Inferior parietal cortex (tissue), 1 donor: ENCODE data around the gene ICE2.
"Not testable (repeated sequence)": the region's sequence is repeated elsewhere in the genome, so short reads cannot be mapped to it uniquely, and the experiment has no call there.

Source experiments
- DNase-seq: peaks from one replicate; pipeline ENCODE4 v3.0.0-alpha.2; 2016; ENCODE audit errors: extremely low spot score

Gene ICE2

DNA sequence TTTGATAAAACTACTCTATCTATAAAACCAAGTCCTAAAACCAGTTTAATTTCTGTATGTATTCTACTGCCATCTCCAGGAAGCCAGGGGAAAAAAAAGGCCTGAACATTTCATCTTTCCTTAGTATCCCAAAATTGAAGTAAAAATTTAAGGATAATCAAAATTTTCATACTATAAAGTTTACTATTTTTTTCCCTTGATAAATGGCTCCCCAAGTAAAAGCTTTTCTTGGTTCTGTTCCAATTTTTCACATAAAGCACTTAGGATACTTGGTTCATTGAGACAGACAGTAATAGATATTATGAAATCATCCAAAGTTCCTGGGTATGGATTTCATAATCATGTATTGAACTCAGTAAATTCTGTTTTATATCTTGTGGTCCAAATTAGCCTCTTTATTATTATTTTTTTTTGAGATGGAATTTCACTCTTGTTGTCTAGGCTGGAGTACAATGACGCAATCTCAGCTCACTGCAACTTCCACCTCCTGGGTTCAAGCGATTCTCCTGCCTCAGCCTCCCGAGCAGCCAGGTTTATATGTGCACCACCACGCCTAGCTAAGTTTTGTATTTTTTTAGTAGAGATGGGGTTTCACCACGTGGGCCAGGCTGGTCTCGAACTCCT, 34.5 kb downstream of the ICE2 start:
- peak; percentile 21 for DNase-seq

DNA sequence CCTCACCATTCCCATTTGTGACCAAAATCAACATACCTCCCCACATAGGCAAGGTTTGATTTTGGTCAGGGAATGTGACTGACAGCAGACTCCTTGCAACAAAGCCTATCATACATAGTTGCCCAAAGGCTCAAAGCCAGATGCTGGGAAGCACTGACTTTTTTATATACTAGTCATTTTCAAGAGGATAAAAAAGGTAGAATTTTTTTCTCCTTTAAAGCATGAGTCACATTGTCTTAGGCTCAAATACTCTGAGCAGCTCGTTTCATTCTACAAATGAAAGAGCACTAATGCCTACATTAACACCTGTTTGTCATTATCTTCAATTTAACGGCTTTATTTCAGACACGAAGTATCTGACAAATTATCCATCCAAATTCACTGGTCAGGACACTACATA, 36.2 kb downstream of the ICE2 start:
- no peak for DNase-seq

DNA sequence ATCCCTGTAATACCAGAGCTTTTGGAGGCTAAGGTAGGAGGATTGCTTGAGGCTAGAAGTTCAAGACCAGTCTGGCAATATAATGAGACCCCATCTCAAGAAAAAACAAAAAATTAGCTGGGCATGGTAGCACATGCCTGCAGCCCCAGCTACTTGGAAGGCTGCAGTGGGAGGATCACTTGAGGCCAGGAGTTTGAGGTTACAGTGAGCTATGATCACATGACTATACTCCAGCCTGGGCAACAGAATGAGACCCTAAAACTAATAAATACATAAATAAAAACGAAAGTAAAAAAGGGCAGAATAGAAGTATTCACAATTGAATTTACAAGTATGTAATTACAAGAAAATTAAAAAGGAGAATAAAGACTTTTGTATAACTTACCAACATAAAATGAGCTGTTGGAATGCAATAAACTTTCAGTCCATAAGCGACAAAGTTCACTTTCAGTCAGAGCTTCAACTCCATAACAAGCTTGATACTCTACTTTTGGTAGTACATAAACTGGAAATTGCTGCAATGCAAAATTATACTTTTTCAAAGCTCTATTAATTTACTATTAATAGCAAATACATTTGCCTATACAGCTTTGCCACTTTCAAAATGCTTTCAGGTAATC, 36.8 kb downstream of the ICE2 start:
- DNase-seq, result no peak

DNA sequence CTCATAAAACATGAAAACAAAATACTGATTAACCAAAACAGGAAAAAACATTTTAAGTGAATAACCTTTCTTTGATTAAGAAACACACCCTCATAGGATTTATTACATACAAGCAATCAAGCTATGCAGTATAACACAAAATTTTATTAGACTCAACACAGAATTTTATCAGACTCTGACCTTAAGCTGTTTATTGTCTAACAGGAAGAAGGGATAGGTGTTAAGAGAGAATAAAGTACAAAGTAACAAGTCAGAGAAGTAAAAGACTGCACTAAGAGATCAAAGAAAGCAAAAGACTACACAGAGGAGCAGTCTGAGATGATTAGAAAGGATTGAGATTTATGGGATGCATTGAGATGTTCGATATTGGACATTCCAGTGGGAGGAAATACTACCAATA, 37.6 kb downstream of the ICE2 start:
- no peak for DNase-seq

DNA sequence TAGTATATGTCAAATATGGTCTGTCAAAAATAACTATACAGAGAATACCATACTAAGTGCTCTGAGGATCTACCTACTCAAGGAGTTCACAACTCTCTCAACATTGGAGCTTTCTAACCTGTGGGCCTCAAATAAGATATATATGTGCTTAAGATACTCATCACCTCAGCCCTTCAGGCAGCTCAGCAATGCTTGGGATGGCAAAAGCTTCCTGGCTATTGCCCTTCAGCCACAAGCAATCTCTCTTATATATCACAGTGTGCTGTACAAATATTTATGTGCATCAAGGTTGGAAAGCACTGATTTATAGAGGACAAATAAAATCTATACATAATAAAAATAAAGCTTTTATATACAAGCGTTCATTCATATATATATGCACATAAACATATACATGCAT, 40.3 kb downstream of the ICE2 start:
- no peak for DNase-seq

DNA sequence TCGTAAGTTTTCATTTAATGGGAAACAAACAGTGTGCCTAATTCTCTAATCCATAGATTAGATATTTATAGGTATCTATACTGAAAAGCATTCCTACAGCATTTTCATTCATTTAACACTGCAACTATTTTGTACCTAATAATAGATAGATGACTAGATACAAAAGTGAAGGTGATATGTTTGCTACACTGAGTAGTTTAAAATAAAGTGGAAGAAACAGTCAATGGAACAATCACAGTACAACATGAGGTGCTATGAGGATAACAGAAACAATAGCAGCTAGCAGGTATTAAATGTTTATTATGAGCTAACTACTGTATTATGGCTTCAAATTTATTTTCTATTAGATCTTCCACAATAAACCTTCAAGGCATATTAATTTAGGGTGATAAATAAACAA, 50.0 kb downstream of the ICE2 start:
- DNase-seq, result no peak

DNA sequence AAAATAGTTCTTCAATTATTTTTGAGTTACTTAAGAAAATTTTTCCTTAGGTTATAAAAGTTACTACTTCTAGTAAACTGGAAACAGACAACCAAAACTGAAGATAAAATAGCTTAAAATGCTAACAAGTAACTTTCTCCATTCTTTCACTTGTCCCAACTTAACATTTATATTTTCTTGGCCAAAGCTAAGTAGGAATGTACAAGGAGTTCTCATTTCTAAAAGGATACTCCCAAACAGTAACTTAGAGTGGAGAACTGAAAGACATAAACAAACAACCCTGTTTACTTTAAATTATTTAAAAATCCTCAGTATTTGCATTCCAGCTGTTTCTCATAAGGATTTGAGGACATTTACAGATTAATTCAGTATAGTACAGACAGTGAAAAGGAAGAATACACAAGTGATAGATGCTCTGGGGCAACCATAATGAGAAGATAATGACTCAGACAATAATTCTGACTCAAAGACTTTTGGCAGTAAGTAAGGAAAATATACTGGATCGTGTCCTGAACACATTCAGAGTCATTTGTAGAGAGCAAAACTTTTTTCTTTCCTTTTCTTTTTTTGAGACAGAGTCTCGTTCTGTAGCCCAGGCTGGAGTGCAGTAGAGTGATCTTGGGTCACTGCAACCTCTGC, 52.0 kb downstream of the ICE2 start:
- DNase-seq, result no peak

DNA sequence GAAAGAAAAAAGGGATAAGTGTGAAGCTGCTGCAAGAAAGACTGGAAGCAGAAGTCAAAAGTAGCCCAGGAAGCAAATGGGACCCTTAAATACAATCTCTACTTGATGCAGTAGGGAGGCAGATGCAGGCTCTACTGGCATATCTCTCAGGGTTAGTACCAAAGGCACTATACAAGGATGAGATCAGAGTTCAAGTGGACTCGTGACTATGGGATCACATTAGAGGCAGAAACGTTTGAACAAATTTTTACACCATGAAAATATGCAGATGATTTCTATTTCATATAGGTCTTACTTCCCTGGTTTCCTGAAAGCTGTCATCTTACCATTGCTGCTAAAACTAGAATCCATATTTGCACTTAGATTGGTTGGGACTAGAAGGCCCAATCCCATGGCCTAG, 53.5 kb downstream of the ICE2 start:
- no peak for DNase-seq

DNA sequence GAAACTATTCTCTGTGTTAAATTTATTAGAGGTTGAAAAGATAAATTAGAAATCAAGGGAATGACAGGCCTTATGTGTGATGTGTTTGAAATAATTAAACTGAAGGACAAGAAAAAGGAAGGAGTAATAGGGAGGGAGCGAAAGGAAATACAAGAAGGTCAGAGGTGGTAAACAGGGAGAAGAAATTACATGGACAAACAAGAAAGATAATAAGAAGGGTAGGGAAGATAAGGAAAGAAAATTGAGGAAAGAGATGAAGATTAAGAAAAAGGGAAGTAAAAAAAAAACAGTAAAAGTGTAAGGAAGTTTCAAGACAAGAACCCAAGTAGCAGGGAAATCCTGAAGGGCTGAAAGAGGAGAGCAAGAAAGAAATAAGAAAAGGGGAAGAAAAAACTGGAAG, 54.9 kb downstream of the ICE2 start:
- DNase-seq, result no peak

DNA sequence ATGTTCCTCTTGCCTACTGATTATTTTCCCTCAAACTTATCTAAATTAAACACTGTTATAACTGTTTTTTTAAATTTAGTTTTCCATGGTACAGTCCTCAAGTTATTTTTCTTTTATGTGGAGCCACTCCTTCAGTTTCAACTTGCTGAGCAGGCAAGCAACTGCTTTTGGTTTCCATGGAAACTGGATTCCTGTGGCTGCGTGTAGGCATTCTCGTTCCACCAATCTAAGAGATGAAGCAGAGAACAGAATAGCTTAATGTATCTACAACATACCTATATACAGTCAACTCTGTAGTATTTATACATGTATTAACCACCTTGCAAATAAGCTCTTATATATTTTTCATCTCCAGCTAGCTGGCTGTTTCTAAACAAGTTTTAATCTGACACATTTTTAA, 55.4 kb downstream of the ICE2 start:
- peak; percentile 49 for DNase-seq

DNA sequence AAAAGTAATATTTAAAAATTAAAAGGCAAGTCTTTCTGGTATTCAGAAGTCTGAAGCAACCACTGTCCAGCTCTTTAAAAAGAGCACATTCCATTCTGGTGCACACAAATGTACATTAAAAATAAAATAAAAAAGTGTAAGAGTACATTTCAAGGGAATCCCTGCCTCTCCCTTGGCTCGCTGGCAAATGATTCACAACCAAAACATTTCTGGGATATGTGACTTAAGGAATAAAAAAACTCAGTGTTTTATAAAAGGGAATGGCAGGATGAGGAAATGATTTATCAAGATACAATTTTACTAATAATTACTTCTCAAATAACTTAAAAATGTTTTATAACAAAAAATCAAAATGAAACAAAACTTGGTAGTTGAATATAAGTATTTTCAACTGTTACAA, 57.4 kb downstream of the ICE2 start:
- no peak for DNase-seq

DNA sequence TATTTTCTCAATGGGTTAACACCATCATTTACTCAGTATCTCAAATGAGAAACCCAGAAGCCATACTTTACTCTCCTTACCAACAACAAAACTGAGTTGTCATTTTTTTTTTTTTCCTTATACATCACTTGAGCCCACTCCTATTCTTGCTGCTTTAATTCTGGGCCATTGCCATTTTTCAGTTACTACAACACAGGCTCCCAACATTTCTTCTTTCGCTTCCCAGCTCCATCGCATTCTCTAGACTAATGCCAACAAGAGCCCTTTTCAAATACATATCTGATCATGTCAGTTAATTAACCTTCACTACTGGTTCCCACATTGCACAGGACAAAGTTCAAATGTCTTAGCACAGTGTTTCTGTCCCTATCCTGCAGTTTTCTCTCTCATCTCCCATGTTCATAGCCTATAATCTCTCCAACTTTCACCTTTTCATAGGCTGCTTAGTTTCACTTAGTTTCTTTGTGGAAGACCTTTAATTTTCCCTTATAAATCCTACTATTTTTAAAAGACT, 58.7 kb downstream of the ICE2 start:
- DNase-seq, result no peak

DNA sequence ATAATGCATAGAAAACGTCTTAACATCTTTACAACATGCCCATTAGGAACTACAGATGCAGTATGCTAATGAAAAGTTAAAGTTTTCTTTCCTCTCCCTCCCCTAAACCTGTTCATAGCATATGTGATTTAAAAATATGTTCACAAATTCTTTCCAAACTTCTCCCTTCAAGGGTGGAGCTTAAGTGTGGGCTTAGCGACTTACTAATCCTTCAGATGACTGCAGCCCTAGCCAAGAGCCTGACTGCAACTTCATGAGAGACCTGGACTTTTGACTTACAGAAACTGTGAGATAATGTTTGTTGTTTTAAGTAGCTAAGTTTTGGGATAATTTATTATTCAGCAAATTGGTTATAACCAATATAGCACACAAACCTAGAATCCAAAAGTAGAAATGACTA, 59.2 kb downstream of the ICE2 start:
- DNase-seq, result no peak

DNA sequence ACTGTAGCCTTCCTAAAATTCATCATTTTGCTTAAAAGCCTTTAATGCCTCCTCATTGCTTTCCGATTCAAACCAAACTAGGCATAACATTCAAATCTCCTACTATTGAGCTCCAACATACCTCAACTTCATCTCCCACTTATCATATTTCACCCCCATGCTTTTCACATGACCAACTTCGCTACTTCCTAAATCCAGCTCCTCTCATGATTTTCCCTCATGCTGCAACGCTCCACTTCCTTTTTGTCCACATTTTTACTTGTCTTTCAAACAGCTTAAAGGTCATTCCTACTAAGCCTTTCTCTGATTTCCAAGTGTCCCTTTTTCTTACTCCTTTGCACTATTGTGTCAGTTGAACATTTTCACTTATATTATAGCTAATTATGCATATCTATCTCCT, 60.8 kb downstream of the ICE2 start:
- no peak for DNase-seq

DNA sequence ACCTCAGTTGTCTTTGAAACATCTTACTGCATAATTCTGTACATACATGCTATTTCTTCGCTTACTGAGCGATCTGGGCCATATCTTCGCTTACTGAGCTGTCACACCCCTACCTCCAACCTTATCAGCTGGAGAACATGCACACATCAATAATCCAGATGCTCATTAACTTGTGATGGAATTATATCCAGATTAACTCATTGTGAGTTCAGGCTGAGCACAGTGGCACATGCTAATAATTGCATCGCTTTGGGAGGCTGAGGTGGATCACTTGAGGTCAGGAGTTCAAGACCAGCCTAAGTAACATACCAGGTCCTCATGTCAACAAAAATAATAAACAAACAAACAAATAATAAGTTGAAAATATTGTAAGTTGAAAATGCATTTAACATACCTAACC, 61.8 kb downstream of the ICE2 start:
- DNase-seq, result no peak

DNA sequence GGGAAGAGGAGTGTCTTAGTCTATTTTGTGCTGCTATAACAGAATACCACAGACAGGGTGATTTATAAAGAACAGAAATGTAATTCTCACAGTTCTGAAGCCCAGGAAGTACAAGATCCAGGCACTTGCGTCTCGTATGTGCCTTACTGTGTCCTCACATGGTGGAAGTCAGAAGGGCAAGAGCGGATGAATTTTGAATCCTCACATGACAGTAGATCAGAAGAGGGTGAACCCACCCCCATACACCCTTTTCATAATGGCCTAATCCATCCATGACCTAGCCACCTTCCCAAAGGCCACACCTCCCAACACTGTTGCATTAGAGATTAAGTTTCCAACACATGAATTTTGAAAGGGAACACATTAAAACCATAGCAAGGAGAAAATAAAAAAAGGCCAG, 62.5 kb downstream of the ICE2 start:
- DNase-seq, result no peak

DNA sequence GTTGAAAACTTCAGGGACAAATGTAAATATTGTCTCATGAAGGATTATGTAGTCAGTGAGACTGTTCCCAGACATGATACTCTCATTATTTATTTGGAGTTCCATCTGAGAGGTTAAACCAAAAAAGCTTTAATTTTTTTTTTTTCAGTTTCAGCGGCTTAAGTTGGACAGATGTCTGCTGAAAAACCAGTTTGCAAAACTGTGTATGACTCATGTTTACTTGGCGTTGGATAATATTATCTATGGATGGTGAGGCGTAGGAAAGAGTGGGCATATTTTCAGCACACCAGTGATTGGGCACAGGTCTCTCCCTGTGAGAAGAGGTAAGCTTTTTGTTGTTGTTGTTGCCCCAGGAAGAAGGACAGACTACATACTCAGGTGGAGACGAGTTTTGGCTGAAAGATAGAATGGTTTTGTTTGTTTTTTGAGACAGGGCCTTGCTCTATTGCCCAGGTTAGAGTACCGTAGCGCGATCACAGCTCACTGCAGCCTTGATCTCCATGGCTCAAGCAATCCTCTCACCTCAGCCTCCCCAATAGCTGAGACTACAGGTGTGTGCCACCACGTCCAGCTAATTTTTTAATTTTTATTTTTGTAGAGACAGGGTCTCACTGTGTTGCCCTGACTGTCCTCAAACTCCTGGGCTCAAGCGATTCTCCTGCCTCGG, 64.8 kb downstream of the ICE2 start:
- DNase-seq, result no peak

DNA sequence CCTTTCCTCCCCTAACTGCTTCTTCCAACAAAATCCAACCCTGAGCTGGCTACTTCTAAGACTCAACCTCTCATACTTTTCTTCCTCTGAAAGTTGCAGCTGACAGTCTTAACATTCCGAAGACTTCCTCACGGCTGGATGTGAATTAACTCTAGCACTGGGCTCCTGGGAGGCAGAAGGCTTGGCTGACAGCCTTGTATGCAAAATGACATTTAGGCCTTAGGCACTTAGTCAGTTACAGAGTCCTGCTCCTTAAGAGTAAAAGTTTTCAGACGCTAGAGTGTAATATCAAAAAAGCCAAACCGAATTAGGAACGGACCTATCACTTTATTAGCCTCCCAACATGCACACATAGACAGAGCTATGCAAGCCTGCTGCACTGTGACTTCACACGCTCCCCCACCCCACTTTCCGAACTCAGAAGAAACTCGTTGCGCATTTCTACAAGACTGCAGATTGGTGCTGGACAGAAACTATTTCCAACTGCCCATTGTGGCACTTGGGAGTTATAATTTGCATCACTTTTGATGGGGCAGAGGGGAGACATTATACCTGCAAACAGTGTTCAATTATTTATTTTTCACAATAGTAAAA, 65.6 kb downstream of the ICE2 start:
- DNase-seq, result no peak

DNA sequence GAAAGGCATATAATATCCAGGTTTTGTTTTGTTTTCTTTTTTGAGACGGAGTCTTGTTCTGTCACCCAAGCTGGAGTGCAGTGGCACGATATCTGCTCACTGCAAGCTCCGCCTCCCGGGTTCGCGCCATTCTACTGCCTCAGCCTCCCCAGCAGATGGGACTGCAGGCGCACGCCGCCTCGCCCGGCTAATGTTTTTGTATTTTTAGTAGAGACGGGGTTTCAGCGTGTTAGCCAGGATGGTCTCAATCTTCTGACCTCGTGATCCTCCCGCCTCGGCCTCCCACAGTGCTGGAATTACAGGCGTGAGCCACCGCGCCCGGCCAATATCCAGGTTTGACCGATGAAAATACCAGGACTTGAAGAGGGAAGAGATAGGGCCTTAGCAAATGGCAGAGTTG, 66.1 kb downstream of the ICE2 start:
- not testable (repeated sequence) for DNase-seq

DNA sequence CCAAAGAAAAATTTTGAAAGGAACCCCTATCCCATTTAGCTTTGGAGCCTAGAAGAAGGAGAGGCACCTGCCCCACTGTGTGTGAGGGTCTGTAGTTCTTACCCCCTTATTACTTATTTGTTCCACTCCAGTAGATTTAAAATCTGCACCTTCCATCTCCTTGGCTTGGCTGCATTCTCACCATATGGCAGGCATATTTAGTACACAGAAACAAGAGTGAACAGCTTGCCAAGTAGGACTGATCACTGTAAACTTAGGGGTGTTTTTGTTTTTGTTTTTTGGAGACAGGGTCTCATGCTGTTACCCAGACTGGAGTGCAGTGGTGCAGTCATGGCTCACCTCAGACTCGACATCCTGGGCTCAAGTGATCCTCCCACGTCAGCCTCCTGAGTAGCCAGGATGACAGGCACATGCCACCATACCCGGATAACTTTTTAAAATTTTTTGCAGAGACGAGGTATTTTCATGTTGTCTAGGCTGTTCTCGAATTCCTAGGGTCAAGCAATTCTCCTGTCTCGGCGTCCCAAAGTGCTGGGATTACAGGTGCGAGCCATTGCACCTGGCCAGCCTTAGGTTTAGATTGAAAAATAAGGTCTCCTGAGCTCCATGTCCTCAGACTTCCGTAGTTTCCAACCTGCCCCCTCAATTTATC, 67.0 kb downstream of the ICE2 start:
- DNase-seq, result no peak

DNA sequence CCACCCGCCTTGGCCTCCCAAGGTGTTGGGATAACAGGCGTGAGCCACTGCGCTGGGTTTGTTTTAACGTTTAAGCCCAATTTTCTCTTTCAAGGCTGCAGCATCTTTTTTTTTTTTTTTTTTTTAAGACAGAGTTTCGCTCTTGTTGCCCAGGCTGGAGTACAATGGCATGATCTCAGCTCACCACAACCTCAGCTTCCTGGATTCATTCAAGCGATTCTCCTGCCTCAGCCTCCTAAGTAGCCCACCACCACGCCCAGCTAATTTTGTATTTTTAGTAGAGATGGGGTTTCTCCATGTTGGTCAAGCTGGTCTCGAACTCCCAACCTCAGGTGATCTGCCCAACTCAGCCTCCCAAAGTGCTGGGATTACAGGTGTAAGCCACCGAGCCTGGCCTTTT, 68.6 kb downstream of the ICE2 start:
- DNase-seq, result not testable (repeated sequence)

DNA sequence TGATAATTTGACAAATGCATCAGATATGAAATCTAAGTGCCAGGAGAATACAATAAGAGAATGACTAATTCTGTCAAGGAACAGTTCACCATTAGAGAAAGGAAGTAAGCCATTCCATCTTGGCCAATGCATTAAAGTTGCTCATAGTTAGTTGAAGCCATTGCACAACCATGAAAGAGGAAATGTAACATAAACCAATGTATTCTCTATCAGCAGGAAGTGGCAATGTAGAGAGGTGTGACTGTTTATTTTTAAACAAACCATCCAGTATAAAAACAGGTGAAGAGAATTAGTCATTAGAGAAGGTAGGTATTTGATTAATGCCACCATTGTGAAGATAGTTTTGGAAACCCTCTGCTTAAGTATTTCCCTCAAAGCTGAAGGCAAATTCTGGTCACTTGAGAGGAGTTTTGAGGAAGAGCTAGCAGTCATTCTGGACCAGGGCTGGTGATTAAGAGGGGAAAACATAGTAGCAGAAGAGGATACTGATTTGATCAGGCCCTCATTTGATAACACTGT, 70.4 kb downstream of the ICE2 start:
- DNase-seq, result no peak
